GM21423 (cell line): ENCODE measurements around the gene TENT5A.
"Not testable (repeated sequence)": the region's sequence is repeated elsewhere in the genome, so short reads cannot be mapped to it uniquely, and the experiment has no call there.

Experiments
- ATAC-seq: cut with Tn5 transposase; IDR thresholded peaks from one replicate; pipeline ENCODE4 v1.9.1; 2021; ENCODE audit warnings: mild to moderate bottlenecking, moderate library complexity; ENCODE audit not compliant: unreplicated experiment

The TENT5A gene

DNA sequence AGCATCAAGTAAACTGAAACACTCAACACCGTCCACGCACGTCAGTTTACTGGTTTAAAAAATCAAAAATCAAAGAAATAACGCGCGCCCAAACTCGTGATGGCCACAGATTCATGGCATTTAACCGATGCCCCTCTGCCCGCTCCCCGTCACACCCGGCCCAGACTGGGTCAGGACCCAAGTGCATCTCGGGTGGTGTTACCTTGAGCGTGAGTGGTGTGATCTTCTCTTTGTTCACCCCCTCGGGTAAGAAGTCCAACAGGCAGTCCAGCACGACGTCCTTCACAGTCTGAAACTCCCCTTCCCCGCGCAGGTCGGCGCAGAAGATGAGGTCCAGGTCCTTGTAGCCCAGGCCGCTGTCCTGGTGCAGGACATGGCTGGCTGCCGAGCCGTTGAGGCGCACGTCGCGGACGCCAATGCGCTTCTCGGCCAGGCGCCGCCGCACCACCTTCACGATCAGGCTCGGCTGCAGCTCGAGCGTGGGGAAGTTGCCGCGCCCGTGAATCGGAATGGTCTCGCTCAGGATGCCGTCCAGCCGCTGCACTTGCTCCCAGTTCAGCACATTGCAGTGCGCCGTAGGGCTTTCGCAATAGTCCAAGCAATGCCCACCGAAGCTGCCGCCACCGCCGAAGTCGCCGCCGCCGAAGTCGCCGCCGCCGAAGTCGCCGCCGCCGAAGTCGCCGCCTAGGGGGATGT lies 945 bp downstream of the TENT5A start:
- ATAC-seq: no peak

DNA sequence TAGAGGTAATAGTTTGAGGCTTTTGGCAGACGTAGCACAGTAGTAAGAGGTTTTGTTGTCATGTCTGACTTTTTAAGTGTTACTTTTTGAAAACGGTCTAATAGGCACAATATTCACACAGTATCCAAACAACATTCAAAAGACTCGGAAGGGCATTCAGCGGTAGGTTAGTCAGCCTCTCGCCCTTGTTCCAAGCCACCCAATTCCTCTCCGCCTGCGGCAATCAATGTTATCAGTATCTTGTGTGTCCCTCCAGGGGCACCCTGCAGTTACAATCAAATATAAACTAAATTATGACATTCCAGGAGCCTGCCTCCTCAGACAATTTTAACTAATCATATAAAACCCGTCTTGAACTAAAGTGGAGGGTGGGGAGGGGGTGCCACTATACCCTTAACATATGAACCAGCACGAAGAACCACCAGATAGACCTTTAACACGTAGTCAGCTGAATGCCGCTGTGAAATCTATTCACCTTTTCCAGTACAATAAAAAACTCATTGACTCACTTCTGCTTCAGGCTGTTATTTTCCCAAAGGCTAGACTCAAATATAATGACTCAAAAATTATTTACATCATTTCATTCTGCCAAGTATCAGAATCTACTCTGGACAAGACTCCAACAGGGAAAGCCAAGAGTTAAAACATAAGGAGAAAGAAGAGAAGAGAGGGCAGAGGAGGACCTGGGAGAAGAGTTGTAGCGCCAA lies 1.6 kb downstream of the TENT5A start:
- no peak for ATAC-seq

DNA sequence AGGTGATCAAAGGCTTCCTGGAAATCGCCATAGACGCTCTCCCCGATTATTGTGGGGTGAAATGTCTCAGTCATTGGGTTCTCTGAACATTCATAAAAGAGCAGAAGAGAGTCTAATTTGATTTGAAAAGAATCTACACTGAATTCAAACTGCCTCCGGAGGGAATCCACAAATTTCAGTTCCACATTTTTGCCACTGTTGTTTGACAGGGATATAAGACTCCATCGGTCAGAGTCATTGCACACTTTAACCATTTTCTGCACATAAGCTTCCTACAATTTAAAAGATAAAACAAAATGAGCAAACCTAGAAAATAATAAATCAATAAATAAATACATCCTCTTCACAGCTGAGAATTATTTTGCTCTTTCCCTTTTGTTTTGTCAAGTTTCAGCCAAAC lies 2.3 kb downstream of the TENT5A start:
- ATAC-seq: no peak

DNA sequence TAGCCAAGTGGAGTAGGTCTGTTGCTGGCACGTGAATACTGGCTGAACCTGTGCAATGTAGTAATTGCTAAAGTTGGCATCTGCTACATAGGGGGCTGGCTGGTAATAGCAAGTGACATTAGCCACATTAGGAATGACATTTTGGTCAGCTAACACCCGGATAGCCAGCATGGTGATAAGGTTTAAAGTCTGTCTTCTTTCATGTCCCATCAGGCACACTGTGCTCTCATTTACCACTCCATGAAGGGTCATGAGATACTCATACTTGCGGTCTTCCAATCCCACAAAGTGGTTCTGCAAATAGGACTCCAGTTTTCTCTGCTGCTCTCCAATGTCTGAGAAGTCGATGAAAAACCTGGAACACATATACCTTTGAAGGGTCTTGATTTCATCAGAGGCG lies 2.8 kb downstream of the TENT5A start:
- ATAC-seq: no peak

DNA sequence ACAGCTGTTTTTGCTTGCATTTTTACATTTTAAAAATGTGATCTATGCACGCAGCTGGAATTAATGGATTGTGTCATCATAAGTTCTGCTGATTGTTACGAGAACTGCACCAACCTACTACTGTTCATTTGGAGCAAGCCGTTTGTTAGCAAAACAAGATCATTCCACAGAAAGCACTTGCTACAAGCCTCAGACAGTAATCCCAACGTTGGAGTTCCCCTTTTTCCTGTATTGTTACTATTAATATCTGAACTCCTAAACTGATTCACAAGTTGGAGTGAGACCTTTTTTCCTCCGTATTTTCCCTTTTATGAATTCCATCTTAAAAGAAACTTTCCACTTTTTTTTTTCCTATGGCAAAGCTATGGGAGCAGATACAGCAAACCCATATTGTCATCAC lies 3.5 kb downstream of the TENT5A start:
- ATAC-seq: no peak

DNA sequence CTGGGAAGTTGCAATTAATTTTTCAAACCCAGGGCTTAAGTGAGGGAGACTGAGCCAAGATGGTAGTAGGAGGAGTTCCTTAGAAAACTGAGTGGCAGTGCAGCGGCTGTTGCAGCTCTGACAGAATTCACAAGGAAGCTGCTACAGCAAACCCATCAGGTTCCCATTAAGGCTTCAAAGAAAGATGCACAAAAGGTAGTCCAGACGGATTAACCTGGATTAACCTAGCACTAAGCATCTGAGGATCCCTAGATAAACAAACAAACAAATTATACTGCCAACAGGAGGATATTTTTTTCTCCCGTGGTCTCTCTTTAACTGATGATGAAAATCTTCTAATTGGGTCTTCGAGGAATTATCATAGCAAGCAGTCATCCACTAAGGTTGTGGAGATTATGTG lies 5.2 kb downstream of the TENT5A start:
- ATAC-seq: no peak

DNA sequence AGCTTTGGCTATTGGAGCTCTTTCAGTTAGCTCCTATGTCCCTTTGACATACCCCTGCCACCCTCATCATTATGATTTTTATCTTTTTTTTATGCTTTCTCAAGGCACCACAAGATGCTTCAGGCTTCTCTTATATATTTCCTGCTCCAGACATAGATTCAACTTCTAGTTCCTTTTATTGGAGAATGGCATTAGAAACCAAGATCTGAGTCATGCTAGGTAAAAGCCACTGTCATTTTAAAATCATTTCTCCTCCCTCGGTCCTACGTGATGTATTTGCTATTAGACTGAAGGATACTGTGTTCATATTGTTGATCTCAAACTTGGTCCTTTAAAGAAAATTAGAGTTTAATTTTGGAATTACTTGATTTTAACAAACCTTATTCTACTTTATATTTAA lies 8.3 kb downstream of the TENT5A start:
- ATAC-seq: no peak

DNA sequence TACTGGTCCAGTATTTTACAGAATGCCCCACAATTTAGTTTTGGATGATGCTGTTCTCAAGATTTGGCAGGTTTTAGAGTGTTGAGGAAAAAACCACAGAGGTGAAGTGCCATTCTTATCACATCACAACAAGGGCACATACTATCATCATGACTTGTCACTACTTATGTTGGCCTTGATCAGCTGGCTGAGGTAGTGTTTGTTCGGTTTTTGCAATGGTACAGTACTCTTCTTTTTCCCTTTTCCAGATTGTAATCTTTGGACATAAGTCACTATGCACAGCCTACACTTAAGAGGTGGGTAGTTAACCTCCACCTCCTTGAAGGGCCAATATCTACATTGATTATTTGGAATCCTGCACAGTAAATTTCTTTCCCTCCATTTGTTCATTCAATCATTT lies 8.8 kb downstream of the TENT5A start:
- no peak for ATAC-seq

DNA sequence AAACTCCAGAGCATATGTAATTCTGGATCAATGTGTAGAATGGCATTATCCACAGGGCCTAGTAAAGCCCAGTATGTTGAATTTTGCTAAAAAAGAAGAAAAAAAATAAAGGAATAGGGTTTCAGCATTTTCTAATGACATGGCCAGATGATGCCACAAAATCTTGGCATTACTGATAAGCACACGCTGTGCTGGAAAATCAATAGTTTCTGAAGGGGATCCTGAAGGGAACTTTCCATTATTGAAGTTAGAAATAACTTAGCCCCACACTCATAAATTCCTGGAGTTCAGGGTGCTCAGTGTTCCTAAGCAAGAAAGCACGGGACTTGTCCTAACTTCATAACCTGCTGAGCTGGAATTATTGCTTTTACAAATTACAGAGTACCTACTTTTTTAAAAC lies 10.8 kb downstream of the TENT5A start:
- no peak for ATAC-seq

DNA sequence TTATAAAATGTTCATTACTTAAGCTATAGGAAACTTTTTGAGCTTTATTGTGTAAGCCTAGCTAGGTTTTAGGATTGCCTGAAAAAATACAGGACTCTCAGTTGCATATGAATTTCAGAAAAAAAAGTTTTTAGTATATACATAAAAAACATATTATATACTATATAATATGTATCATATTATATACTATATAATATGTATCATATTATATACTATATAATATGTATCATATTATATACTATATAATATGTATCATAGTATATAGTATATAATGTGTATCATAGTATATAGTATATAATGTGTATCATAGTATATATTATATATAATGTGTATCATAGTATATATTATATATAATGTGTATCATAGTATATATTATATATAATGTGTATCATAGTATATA lies 11.9 kb downstream of the TENT5A start:
- ATAC-seq: not testable (repeated sequence)

DNA sequence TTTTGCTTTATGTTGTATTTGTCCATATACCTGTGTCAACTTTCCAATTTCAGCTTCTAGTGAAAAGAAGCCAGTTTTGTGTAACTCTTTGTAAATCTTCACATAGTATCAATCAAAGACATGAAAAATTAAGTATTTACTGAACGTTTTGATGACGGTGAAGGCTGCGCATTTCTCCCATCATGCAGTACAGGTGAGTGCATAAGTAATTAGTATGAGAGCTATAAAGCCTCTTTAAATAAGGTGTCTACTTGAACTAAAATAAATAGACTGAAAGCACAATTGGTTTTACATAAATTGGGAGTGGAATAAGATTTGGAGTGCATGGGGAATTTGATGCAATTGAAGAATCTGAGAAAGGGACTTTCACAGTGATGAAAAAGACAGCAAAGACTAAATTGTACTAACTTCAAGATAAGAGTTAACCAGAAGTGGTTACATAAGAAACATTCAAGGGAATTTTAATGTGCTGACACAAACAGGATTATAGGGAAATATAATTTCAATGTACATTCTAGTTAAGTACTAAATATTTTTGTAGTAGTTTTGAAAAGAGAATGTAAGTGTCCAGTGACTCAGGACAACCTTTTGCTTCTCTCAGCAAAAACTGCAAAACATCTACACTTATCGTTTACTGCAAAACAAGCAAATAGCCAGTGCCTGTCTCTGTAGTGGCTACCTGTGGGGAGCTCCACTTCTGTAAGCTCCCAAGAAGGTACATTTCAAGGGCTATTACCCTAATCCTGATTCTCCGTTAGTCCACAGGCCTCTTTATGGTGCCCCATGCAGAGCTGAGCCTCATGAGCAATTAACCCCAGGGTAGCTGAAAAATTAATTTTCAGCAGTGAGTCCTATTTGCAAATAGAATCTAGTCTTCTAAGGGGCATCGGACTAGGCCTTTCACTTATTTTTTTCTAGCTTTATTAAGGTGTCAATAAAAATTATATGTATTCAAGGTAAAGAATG lies 13.0 kb downstream of the TENT5A start:
- no peak for ATAC-seq

DNA sequence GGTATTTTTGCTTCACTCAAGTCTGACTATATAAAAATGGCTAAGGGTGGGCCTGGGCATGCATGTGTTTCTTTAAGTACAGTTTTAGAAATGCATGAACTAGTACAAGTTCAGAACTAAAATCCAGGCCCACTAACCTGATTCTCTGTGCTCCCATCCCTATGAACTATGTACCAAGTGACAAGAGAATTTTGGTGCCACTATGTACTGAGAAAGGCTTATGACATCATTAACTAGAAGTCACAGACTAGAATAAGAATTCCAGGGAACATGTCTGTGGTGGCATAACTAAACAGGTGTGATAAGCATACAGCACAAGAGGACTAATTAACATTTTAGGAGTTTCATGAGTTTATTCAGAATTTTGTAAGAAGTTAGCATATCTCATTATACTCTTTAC lies 16.1 kb downstream of the TENT5A start:
- no peak for ATAC-seq

DNA sequence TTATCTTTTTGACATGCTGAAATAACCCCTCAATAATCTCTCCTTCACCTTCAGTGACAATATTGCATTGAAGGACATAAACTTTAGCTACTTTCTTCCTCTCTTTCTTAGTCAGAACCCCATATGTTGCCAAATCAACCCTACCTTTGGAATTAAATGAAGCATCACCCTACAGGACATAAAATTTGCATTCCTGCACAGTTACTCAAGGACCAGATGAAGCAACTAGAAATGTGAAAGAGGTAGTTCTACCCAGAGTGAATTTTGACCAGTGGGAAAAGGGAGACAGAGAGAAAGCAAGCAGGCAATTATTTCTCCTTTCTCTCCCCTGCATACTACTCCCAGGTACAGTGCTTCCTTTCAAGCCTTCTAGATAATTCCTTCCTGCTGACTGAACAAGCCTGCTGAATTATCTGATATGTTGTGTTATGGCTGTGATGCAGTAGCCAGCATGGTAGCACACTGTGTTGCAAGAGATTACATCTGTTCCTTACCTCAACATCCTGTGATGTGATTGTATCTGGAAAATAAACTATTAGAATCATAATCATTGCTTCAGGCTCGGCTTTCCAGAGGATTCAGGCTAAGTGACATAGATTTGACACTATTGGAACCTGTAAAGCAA lies 16.6 kb downstream of the TENT5A start:
- no peak for ATAC-seq

DNA sequence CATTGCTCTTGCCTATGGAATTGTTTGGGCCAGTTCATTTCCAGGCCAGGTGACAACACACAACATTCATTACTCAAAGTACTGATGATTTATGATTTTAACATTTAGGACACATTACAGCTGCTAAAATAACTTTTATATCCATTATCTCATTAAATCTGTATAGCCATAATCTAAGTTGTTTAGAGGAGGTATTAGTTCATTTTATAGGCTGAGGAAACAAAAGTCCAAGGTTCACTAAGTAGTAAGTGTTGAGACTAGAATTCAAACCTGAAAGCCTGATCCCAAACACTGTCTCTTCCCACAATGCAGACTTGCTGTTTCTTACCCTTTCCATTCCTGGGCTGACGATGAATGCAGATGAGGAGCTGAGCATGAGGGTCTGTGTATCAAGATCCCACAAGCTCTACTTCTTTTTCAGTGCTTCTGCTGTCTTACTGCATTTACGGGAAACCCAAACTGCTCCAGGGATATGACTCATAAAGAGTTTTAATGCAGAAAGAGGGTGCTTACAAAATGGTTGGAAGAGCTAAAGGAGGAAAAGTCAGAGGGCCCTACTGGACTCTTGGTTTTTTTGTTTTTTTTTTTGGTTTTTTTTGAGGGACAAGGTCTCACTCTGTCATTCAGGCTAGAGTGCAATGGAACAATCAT lies 17.9 kb downstream of the TENT5A start:
- no peak for ATAC-seq

DNA sequence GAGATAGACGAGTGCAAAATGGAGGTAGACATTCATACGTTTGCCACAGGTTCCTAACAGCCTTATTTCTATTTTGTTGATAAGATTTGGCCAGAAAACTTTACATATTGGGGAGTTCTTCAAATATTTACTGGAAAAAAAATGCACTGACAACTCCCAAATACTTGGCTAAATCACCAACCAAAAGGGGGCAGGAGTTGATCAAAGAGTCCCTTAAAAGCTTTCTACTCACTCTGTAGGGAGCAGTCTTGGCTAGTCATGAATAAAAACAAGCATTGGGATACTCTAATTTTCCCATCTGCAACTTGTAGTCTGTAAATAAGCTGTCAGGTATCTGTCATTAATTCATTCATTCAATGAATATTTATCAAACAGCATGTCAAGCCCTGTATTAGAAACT lies 18.4 kb downstream of the TENT5A start:
- ATAC-seq: no peak

DNA sequence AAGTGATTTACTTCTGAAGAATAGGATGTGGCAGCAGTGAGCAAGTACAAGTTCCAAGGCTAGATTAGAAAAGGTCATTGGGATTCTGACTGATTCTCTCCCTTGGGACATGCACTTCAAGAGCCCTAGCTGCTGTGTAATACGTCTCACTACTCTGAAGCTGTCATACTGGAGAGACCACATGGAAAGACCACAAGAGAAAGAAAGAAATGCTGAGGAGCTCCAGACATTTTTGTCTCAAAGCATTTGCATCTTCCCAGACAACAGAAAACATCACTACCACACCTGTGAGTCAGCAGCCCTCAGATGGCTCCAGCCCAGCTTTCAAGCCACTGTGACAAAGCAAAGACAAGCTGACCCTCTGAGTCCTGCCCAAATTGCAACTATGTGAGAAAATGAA lies 20.7 kb downstream of the TENT5A start:
- ATAC-seq: no peak

DNA sequence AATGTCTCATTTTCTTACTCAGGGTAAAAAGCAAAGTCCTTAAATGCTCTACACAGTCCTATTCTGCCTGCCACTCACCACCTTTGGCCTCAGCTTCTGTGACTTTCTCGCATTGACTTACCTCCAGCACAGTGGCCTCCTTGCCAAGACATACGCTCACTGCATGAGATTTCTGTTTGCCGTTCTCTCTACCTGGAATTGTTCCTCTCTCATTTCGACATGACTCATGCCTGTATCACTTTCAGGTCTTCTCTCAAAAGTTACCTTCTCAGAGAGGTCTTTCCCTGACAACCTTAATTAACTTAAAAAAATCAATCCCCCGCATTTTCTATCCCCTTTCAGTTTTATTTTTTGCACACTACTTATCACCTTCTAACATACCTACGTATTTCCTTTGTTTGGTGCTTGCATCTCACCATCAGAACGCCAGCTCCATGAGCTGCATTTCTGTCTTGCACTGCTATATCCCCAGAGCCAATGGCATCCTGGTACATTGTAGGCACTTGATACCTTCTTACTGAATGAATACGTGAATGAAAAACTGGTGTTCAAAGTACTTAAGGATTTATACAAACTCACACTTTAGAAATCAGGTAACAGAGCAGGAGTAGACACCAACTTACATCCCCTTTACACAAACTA lies 24.5 kb downstream of the TENT5A start:
- ATAC-seq: no peak

DNA sequence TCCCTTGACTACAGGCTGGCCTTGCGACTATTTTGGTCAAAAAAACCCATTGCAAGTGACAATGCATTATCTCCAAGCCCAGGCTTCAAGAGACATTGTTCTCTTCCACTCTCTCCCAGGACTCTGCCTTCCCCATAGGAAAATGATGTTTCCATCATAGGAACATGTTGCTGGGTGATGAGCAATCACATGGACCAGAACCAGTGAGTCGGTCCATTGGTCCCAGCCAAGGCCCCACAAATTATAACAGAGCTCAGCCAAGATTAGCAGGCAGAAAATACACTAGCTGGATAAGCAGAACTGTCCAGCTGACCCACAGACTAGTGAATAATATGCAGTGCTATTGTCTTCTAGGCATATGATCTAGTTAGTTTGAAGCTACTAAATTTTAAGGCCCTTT lies 27.4 kb downstream of the TENT5A start:
- ATAC-seq: no peak

DNA sequence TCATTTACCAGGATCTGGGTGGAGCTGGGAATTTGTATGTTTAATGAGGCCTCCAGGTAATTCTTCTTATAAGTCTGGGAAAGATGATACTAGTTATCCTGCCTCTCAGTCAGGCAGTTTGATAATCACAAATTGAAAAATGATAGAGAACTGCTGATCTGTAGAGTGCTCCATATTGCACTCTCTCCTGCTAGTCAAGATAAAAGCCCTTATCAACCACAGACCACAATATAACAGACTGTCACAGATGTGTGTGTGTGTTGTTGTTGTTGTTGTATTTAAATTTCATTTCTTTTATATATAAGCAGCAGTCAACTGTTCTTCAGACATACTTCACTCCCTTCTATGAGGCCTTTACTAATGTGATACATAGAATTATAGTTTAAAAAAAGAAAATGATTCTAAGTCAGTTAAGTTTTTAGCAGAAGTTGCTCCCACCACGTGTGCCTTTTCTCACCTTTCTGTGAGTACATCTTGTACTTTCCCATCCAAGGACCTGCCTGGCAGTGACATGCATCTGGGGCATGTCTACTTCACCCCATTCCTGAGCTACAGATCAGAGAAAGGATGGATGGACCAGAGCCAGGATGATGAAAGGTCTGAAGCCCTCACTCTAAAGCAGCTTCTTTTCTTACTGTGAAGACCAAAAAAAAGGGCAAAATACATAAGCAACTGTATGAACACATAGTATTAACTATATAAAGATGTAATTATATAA lies 29.8 kb downstream of the TENT5A start:
- ATAC-seq: no peak

DNA sequence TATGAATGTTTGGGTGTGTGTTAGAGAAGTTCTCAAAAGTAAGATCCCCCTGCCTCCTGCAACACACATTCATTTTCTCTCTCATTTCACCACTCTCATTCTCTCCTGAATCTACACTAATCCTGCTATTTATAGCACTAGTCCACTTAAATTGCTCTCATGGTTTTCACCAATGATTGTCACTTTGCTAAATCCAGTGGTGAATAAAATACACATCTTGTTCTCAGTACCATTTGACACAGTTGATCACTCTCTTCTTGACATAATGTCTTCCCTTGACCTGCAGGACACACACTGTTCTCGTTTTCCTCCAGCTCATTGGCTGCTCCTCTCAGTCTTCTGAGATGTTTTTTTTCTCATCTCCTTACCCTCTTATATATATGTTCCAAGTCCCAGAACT lies 32.1 kb downstream of the TENT5A start:
- no peak for ATAC-seq
